ENCODE measurements around the gene MROH2B. TPM values are rescaled to one million over a fixed set of nuclear protein-coding genes. Genes with fewer than 3 reads are reported as not detected.

MROH2B gene
- total RNA-seq, 1 donor from 2014 or later: not detected

DNA sequence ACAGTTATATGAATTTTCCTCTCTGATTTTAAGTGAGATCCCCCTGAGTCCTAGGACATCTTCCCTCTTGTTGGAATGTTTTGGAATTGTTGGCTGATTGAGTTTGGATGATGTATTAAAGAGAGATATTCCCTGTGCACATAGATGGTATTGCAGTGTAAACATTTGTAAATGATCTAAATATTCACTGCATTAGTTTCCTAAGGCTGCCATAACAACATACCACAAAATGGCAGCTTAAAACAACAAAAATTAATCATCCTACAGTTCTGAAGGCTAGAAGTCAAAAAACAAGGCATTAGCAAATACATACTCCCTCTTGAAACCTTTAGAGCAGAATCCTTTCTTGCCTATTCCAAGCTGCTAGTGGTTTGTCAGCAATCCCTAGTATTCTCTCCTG is 38.0 kb upstream of the MROH2B start:
- TF ChIP-seq, protein P1, sequence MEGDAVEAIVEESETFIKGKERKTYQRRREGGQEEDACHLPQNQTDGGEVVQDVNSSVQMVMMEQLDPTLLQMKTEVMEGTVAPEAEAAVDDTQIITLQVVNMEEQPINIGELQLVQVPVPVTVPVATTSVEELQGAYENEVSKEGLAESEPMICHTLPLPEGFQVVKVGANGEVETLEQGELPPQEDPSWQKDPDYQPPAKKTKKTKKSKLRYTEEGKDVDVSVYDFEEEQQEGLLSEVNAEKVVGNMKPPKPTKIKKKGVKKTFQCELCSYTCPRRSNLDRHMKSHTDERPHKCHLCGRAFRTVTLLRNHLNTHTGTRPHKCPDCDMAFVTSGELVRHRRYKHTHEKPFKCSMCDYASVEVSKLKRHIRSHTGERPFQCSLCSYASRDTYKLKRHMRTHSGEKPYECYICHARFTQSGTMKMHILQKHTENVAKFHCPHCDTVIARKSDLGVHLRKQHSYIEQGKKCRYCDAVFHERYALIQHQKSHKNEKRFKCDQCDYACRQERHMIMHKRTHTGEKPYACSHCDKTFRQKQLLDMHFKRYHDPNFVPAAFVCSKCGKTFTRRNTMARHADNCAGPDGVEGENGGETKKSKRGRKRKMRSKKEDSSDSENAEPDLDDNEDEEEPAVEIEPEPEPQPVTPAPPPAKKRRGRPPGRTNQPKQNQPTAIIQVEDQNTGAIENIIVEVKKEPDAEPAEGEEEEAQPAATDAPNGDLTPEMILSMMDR (IDR thresholded peaks at IDR 0.05; ENCODE audit: insufficient read depth, low read length, poor library complexity, severe bottlenecking): no peak
- no peak overlapping the region for H3K4me3 ChIP-seq (ENCODE audit: low read depth, low read length)
- H3K36me3 ChIP-seq (ENCODE audit: control insufficient read depth, insufficient read depth, low read length): no peaks in the 10 kb centered on the region
- no peaks in the 10 kb centered on the region for H3K27me3 ChIP-seq (ENCODE audit: control insufficient read depth, insufficient read depth, low read length)
- no peak for DNase-seq (ENCODE audit: low read depth)

- no peak overlapping the region for H3K4me3 ChIP-seq (ENCODE audit: low read depth, low read length)
- TF ChIP-seq, protein P1 (IDR thresholded peaks at IDR 0.05; ENCODE audit: insufficient read depth, low read length, poor library complexity, severe bottlenecking): no peak
- H3K36me3 ChIP-seq (ENCODE audit: control insufficient read depth, insufficient read depth, low read length): no peaks in the 10 kb centered on the region
- no peaks in the 10 kb centered on the region for H3K27me3 ChIP-seq (ENCODE audit: control insufficient read depth, insufficient read depth, low read length)
- DNase-seq (ENCODE audit: low read depth): no peak
Measured at GRCh38 chr5:41102341-41102740, 31.2 kb upstream of the MROH2B start.

DNA sequence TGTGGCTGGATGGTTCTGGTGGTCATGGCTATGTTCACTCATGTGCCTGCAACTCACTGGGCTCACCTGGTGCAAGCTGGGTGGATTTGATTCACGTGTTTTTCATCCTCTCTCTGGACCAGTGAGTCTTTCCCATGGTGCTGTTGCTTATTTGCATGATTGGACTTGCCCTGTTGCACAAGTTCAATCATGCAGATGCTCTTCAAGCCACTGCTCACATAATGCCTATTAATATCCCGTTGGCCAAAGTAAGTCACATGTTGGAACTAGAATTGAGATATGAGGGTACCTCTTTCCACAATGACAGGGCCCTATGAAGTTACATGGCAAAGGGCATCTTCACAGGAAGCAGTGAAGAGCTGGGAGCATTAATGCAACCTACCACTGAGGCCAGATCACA is 26.5 kb upstream of the MROH2B start:
- H3K36me3 ChIP-seq (ENCODE audit: control insufficient read depth, insufficient read depth, low read length): no peaks in the 10 kb centered on the region
- no peaks in the 10 kb centered on the region for H3K27me3 ChIP-seq (ENCODE audit: control insufficient read depth, insufficient read depth, low read length)
- no peak for DNase-seq (ENCODE audit: low read depth)
- TF ChIP-seq, protein P1 (IDR thresholded peaks at IDR 0.05; ENCODE audit: insufficient read depth, low read length, poor library complexity, severe bottlenecking): no peak
- no peak overlapping the region for H3K4me3 ChIP-seq (ENCODE audit: low read depth, low read length)

GRCh38 chr5:41095324-41096101 is 24.4 kb upstream of the MROH2B start:
- Histone ChIP-seq H3K36me3 (ENCODE audit: control insufficient read depth, insufficient read depth, low read length) (no peaks in the 10 kb centered on the region), H3K4me3 (ENCODE audit: low read depth, low read length) (no peak overlapping the region), H3K27me3 (ENCODE audit: control insufficient read depth, insufficient read depth, low read length) (no peaks in the 10 kb centered on the region)
- TF ChIP-seq, protein P1 (IDR thresholded peaks at IDR 0.05; ENCODE audit: insufficient read depth, low read length, poor library complexity, severe bottlenecking): no peak
- no peak for DNase-seq (ENCODE audit: low read depth)

GRCh38 chr5:41094871-41095270 is 23.7 kb upstream of the MROH2B start:
- Histone ChIP-seq H3K36me3 (ENCODE audit: control insufficient read depth, insufficient read depth, low read length) (no peaks in the 10 kb centered on the region), H3K4me3 (ENCODE audit: low read depth, low read length) (no peak overlapping the region), H3K27me3 (ENCODE audit: control insufficient read depth, insufficient read depth, low read length) (no peaks in the 10 kb centered on the region)
- TF ChIP-seq, protein P1 (IDR thresholded peaks at IDR 0.05; ENCODE audit: insufficient read depth, low read length, poor library complexity, severe bottlenecking): no peak
- DNase-seq (ENCODE audit: low read depth): no peak

DNA sequence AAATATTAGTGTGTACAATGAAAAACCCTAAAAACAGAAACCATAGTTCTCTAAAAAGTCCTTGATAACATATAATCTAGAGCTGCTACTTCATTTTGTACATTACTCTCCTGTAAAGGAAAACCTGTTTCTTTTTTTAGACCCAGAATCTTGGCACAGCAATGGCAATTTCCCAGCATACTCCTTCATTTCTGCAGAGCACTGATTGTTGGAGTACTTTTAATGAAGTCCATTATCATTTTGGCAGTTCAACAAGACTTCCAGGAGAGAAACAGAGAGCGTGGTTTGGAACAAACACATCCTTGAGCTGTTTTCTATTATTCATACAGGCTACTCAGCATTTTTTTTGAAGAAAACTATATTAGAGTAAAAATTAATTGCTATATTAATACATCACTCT is 22.7 kb upstream of the MROH2B start:
- Histone ChIP-seq H3K27me3 (ENCODE audit: control insufficient read depth, insufficient read depth, low read length) (no peaks in the 10 kb centered on the region), H3K36me3 (ENCODE audit: control insufficient read depth, insufficient read depth, low read length) (no peaks in the 10 kb centered on the region), H3K4me3 (ENCODE audit: low read depth, low read length) (no peak overlapping the region)
- no peak for DNase-seq (ENCODE audit: low read depth)
- TF ChIP-seq, protein P1 (IDR thresholded peaks at IDR 0.05; ENCODE audit: insufficient read depth, low read length, poor library complexity, severe bottlenecking): no peak
